PC-3 (cell line): ENCODE data around the gene DNAH2.

Experiments used
- EZH2 ChIP-seq: fragments of 300-600 bp; sonication (generic); IDR thresholded peaks from one replicate; pipeline ENCODE4 v1.6.1; 2017; ENCODE audit warnings: antibody characterized with exemption, mild to moderate bottlenecking, low read length; ENCODE audit not compliant: unreplicated experiment
- EZH2phosphoT487 ChIP-seq: fragments of 300-600 bp; sonication (generic); IDR thresholded peaks from 2 replicates; pipeline ENCODE4 v1.6.1; 2018; ENCODE audit warnings: mild to moderate bottlenecking, antibody characterized with exemption, low read length, borderline replicate concordance
- TF ChIP-seq, protein P1 (sequence below): fragments of 300-600 bp; sonication (generic); conservative IDR thresholded peaks from 2 replicates; pipeline ENCODE4 v1.5.1; 2017; ENCODE audit warnings: antibody characterized with exemption, low read depth, mild to moderate bottlenecking, low read length

DNA sequence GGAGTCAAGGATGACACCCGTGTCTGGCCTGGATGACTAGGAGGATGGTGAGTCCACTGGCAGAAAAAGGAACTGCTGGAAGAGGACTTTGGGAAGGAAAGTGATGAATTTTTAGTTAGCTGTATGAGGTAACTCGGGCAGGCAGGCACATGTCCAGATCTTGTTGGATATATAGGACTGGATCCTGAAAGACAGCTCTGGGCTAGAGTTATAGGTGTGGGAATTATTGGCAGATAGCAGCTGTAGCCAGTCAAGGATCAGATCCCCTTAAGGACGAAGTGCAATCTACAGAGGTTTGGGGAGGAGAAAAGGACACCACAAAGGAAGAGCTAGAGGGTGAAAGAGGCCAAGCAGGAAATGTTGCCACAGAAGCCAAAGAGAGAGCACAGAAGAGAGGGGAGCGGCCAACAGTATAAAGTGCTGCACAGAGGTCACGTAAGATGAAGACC is 150.4 kb downstream of the DNAH2 start:
- TF ChIP-seq EZH2 (no peak), EZH2phosphoT487 (no peak)
- TF ChIP-seq, protein P1, sequence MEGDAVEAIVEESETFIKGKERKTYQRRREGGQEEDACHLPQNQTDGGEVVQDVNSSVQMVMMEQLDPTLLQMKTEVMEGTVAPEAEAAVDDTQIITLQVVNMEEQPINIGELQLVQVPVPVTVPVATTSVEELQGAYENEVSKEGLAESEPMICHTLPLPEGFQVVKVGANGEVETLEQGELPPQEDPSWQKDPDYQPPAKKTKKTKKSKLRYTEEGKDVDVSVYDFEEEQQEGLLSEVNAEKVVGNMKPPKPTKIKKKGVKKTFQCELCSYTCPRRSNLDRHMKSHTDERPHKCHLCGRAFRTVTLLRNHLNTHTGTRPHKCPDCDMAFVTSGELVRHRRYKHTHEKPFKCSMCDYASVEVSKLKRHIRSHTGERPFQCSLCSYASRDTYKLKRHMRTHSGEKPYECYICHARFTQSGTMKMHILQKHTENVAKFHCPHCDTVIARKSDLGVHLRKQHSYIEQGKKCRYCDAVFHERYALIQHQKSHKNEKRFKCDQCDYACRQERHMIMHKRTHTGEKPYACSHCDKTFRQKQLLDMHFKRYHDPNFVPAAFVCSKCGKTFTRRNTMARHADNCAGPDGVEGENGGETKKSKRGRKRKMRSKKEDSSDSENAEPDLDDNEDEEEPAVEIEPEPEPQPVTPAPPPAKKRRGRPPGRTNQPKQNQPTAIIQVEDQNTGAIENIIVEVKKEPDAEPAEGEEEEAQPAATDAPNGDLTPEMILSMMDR: no peak
